CD4-positive, CD25-positive, alpha-beta regulatory T cell (primary cell): ENCODE results near the gene CSF3. TPM values are rescaled to one million over a fixed set of nuclear protein-coding genes. Genes with fewer than 3 reads are reported as not detected.
A peak's percentile ranks its signal among the peaks of the same experiment; 100 is the strongest.

Experiments used
- ATAC-seq, 2 donors: fragments of 150-1000 bp; cut with Tn5 transposase; one replicate each; pipeline ENCODE4 v1.10.0; 2021; ENCODE audit warnings: low read depth in 2 of 2, moderate number of reproducible peaks in 2 of 2, moderate library complexity in 1 of 2
- DNase-seq, 3 donors: peaks; one replicate each; pipeline versions ENCODE4 v3.0.0 to v3.0.0-alpha.2; 2012 to 2022; ENCODE audit warnings: mixed read lengths in 1 of 3
- H3K27ac ChIP-seq: one replicate; pipeline ENCODE4 v1.7.0; 2013; ENCODE audit warnings: mild to moderate bottlenecking, low read length; ENCODE audit not compliant: insufficient read depth, poor library complexity, severe bottlenecking
- H3K27me3 ChIP-seq: one replicate; pipeline ENCODE4 v1.7.0; 2013; ENCODE audit warnings: low read length; ENCODE audit not compliant: control insufficient read depth, insufficient read depth
- H3K36me3 ChIP-seq: one replicate; pipeline ENCODE4 v1.7.0; 2013; ENCODE audit warnings: mild to moderate bottlenecking, low read length, moderate library complexity; ENCODE audit not compliant: control insufficient read depth, insufficient read depth
- H3K4me1 ChIP-seq: 2 replicates; pipeline ENCODE4 v1.7.0; 2013; ENCODE audit warnings: mild to moderate bottlenecking, low read length; ENCODE audit not compliant: insufficient read depth, control insufficient read depth, poor library complexity, severe bottlenecking
- H3K4me3 ChIP-seq: one replicate; pipeline ENCODE4 v1.7.0; 2013; ENCODE audit warnings: low read depth, mild to moderate bottlenecking, low read length, moderate library complexity
- H3K9me3 ChIP-seq, 2 experiments: 1 replicate in 1 of 2; 2 replicates in 1 of 2; pipeline ENCODE4 v1.7.0; 2013; ENCODE audit warnings: low read length in 2 of 2, mild to moderate bottlenecking in 1 of 2, moderate library complexity in 1 of 2; ENCODE audit not compliant: control insufficient read depth in 2 of 2
- H3K27ac Mint-ChIP-seq, 3 donors: one replicate each; pipeline ENCODE4 v1.8.0; 2020 to 2022; ENCODE audit warnings: mild to moderate bottlenecking in 3 of 3, mixed read lengths in 3 of 3, moderate library complexity in 2 of 3
- H3K27me3 Mint-ChIP-seq: one replicate; pipeline ENCODE4 v1.8.0; 2022; ENCODE audit warnings: mild to moderate bottlenecking, mixed read lengths
- H3K36me3 Mint-ChIP-seq: one replicate; pipeline ENCODE4 v1.8.0; 2020; ENCODE audit warnings: mixed read lengths
- H3K4me1 Mint-ChIP-seq, 4 donors: one replicate each; pipeline ENCODE4 v1.8.0; 2020 to 2022; ENCODE audit warnings: mixed read lengths in 4 of 4, mild to moderate bottlenecking in 1 of 4
- H3K4me3 Mint-ChIP-seq, 4 donors: one replicate each; pipeline ENCODE4 v1.8.0; 2020 to 2022; ENCODE audit warnings: mild to moderate bottlenecking in 4 of 4, mixed read lengths in 4 of 4, moderate library complexity in 3 of 4
- H3K9me3 Mint-ChIP-seq, 7 donors: one replicate each; pipeline ENCODE4 v1.8.0; 2020 to 2022; ENCODE audit warnings: mixed read lengths in 7 of 7, mild to moderate bottlenecking in 3 of 7, moderate library complexity in 2 of 7
- polyA plus RNA-seq, 4 donors: library from polyadenylated mRNA; unstranded; fragments of 300-500 nt; fragmentation: Illumina TruSeq; gene quantifications; one replicate each; pipeline ENCODE4 v1.2.3, GENCODE V29; 2021
- total RNA-seq: library from RNA; stranded (reverse); gene quantifications from one replicate; pipeline ENCODE4 v1.2.3, GENCODE V29; 2022

The CSF3 gene, protein sequence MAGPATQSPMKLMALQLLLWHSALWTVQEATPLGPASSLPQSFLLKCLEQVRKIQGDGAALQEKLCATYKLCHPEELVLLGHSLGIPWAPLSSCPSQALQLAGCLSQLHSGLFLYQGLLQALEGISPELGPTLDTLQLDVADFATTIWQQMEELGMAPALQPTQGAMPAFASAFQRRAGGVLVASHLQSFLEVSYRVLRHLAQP
- total RNA-seq: not detected
- not detected for polyA plus RNA-seq

DNA sequence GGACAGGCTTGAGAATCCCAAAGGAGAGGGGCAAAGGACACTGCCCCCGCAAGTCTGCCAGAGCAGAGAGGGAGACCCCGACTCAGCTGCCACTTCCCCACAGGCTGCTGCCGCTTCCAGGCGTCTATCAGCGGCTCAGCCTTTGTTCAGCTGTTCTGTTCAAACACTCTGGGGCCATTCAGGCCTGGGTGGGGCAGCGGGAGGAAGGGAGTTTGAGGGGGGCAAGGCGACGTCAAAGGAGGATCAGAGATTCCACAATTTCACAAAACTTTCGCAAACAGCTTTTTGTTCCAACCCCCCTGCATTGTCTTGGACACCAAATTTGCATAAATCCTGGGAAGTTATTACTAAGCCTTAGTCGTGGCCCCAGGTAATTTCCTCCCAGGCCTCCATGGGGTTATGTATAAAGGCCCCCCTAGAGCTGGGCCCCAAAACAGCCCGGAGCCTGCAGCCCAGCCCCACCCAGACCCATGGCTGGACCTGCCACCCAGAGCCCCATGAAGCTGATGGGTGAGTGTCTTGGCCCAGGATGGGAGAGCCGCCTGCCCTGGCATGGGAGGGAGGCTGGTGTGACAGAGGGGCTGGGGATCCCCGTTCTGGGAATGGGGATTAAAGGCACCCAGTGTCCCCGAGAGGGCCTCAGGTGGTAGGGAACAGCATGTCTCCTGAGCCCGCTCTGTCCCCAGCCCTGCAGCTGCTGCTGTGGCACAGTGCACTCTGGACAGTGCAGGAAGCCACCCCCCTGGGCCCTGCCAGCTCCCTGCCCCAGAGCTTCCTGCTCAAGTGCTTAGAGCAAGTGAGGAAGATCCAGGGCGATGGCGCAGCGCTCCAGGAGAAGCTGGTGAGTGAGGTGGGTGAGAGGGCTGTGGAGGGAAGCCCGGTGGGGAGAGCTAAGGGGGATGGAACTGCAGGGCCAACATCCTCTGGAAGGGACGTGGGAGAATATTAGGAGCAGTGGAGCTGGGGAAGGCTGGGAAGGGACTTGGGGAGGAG lies at the start of gene CSF3:
Gene CSF3, plus strand, starts transcription at position 436 of the 993 bp plus-strand sequence. Its CDS starts 35 bp downstream, at position 471.
- no peak within 1 kb of the TSS for H3K4me3 ChIP-seq

DNA sequence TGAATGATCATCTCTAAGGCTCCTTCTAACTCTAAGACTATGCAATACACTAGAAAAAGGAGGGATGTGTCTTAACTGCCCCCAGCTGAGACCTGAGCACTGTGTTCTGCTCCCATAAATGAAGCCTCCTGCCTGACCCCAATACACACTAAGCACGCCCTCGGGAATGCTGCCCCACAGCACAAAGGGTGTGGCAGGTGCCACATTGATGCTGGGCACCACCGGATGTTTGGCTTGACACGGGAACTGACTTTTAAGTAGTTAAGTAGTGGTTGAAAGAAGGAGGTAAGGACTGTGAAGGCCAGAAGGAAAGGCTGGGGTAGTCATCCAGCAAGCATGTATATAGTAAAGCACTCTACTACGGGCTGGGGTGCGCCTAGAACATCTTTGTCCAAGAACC lies 48.5 kb upstream of the CSF3 start:
- ATAC-seq (no peak), DNase-seq (no peak)
- Mint-ChIP-seq H3K4me1 (peaks cover 5 to 27% (median 20%) of the 10 kb centered on the region in 4 donors), H3K9me3 (peaks cover 0 to 3% (median 0%) of the 10 kb centered on the region in 7 donors), H3K27me3 (peaks cover 24% of the 10 kb centered on the region), H3K36me3 (peaks cover 18% of the 10 kb centered on the region), H3K27ac (peak overlapping the region in 2 of 3 donors; percentile 60 to 61), H3K4me3 (no peak overlapping the region)
- no peaks in the 10 kb centered on the region for H3K27me3 ChIP-seq
- H3K27ac ChIP-seq: no peak overlapping the region
- H3K4me1 ChIP-seq: peaks cover 17% of the 10 kb centered on the region
- H3K36me3 ChIP-seq: no peaks in the 10 kb centered on the region
- H3K9me3 ChIP-seq: no peaks in the 10 kb centered on the region
- H3K4me3 ChIP-seq: no peak overlapping the region

More for the DNA sequence above, at the start of gene CSF3:
- H3K9me3 ChIP-seq: no peaks in the 10 kb centered on the region
- H3K36me3 ChIP-seq: peaks cover 15% of the 10 kb centered on the region
- H3K27ac Mint-ChIP-seq: no peak within 1 kb of the TSS
- H3K9me3 Mint-ChIP-seq: peaks cover 0 to 1% (median 0%) of the 10 kb centered on the region in 7 donors
- no peak within 1 kb of the TSS for H3K27ac ChIP-seq
- H3K27me3 Mint-ChIP-seq: peaks cover 3% of the 10 kb centered on the region
- peaks cover 5% of the 10 kb centered on the region for H3K36me3 Mint-ChIP-seq
- peaks cover 1% of the 10 kb centered on the region for H3K4me1 ChIP-seq
- DNase-seq: no peak
- ATAC-seq: no peak
- H3K27me3 ChIP-seq: no peaks in the 10 kb centered on the region
- H3K4me3 Mint-ChIP-seq: no peak within 1 kb of the TSS
- peaks cover 0 to 14% (median 4%) of the 10 kb centered on the region in 4 donors for H3K4me1 Mint-ChIP-seq

DNA sequence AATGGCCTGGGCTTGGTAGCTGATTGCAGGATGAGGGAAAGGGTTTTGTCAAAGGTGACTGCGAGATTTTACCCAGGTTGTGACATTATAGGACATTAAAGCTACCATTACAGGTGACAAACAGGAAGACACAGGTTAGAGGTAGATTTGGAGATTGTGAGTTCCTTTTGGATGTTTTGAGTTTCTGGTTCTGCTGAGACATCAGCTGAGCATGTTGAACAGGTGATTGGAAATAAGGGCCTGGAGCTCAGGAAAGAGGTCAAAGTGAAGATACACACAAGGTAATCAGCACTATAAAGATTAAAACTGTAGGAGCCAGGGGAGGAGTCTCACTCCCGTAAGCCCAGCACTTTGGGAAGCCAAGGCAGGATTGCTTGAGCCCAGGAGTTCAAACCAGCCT lies 46.5 kb upstream of the CSF3 start:
- DNase-seq (no peak), ATAC-seq (no peak)
- peaks cover 4 to 8% (median 7%) of the 10 kb centered on the region in 4 donors for H3K4me1 Mint-ChIP-seq
- Histone ChIP-seq H3K9me3 (no peaks in the 10 kb centered on the region), H3K27ac (no peak overlapping the region), H3K27me3 (no peaks in the 10 kb centered on the region), H3K4me3 (no peak overlapping the region), H3K4me1 (peaks cover 3% of the 10 kb centered on the region), H3K36me3 (no peaks in the 10 kb centered on the region)
- no peak overlapping the region for H3K27ac Mint-ChIP-seq
- peaks cover 0 to 3% (median 0%) of the 10 kb centered on the region in 7 donors for H3K9me3 Mint-ChIP-seq
- peaks cover 18% of the 10 kb centered on the region for H3K36me3 Mint-ChIP-seq
- H3K4me3 Mint-ChIP-seq: no peak overlapping the region
- peaks cover 38% of the 10 kb centered on the region for H3K27me3 Mint-ChIP-seq

DNA sequence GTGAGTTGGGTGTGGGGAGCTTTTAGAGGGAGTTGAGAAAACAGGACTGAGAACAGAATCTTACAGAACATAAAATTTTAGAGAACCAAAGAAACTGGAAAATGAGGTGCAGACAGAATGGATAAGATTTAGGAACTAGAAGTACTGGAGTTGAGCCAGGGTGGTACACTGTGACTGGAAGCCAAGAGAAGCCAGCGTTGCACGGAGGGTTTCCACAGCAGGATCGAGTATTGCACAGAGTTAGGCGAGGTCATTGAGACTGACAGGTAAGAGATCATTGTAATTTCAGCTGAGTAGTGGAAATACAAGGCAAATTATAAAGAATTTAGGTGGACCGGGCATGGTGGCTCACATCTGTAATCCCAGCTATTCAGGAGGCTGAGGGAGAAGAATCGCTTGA lies 45.9 kb upstream of the CSF3 start:
- Histone ChIP-seq H3K9me3 (no peaks in the 10 kb centered on the region), H3K4me1 (no peaks in the 10 kb centered on the region), H3K4me3 (no peak overlapping the region), H3K27ac (no peak overlapping the region), H3K27me3 (no peaks in the 10 kb centered on the region), H3K36me3 (no peaks in the 10 kb centered on the region)
- H3K27ac Mint-ChIP-seq: no peak overlapping the region
- H3K4me3 Mint-ChIP-seq: no peak overlapping the region
- H3K9me3 Mint-ChIP-seq: peaks cover 0 to 3% (median 0%) of the 10 kb centered on the region in 7 donors
- ATAC-seq: no peak
- H3K4me1 Mint-ChIP-seq: peaks cover 0 to 5% (median 2%) of the 10 kb centered on the region in 4 donors
- peaks cover 18% of the 10 kb centered on the region for H3K36me3 Mint-ChIP-seq
- H3K27me3 Mint-ChIP-seq: peaks cover 33% of the 10 kb centered on the region
- no peak for DNase-seq

DNA sequence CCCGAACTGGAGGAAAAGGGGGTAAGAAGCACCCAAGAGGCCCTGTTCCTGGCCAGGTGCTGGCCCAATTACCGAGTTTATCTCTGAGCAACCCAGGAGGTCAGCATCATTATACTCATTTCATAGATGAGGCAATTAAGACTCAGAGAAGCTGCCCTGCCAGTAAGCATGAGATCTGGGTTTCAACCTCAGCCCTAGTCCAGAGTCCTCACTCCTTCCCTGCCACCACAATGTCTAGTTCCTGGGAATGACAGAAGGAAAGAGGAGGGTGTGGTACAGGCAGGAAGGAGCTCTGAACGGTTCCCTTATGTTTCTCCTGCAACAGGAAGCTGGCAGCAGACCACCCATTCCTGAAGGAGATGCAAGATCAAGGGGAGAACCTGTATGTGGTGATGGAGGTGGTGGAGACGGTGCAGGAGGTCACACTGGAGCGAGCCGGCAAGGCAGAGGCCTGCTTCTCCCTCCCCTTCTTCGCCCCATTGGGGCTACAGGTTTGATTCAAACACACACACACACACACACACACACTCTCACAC lies 45.0 kb upstream of the CSF3 start:
- H3K27me3 Mint-ChIP-seq: peaks cover 33% of the 10 kb centered on the region
- H3K36me3 Mint-ChIP-seq: peaks cover 18% of the 10 kb centered on the region
- H3K4me1 Mint-ChIP-seq: peaks cover 0 to 5% (median 2%) of the 10 kb centered on the region in 4 donors
- DNase-seq (no peak), ATAC-seq (no peak)
- H3K36me3 ChIP-seq: no peaks in the 10 kb centered on the region
- no peaks in the 10 kb centered on the region for H3K27me3 ChIP-seq
- H3K9me3 Mint-ChIP-seq: peaks cover 0 to 3% (median 0%) of the 10 kb centered on the region in 7 donors
- no peak overlapping the region for H3K4me3 ChIP-seq
- H3K9me3 ChIP-seq: no peaks in the 10 kb centered on the region
- no peak overlapping the region for H3K27ac ChIP-seq
- no peaks in the 10 kb centered on the region for H3K4me1 ChIP-seq
- no peak overlapping the region for H3K4me3 Mint-ChIP-seq
- no peak overlapping the region for H3K27ac Mint-ChIP-seq

DNA sequence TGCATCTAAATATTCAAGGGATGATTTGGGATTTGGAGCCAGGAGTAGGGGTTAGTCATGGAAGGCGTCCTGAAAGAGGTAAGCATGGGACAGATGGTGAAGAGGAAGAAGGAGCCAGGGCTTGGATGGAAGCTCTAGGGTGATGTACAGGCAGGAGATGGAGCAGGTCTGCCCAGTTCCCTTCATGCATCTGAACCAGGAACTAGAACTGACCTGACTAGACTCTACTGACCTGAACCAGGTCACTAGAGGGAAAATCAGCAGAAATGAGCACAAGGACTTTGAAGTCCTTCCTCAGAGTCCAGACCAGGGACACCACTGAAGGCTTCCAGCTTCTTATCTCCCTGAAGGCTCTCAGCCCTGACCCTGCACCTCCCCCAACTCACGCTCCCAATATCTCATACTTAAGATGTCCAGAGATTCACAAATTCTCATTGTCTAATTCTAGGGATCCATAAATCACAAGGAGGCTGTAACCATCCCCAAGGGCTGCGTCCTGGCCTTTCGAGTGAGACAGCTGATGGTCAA lies 44.1 kb upstream of the CSF3 start:
- ATAC-seq (no peak), DNase-seq (no peak)
- no peaks in the 10 kb centered on the region for H3K36me3 ChIP-seq
- H3K4me3 Mint-ChIP-seq: no peak overlapping the region
- no peaks in the 10 kb centered on the region for H3K9me3 ChIP-seq
- no peak overlapping the region for H3K27ac ChIP-seq
- peaks cover 0 to 5% (median 2%) of the 10 kb centered on the region in 4 donors for H3K4me1 Mint-ChIP-seq
- no peak overlapping the region for H3K4me3 ChIP-seq
- H3K27me3 ChIP-seq: no peaks in the 10 kb centered on the region
- no peaks in the 10 kb centered on the region for H3K4me1 ChIP-seq
- peaks cover 33% of the 10 kb centered on the region for H3K27me3 Mint-ChIP-seq
- no peak overlapping the region for H3K27ac Mint-ChIP-seq
- H3K9me3 Mint-ChIP-seq: peaks cover 0 to 3% (median 0%) of the 10 kb centered on the region in 7 donors
- H3K36me3 Mint-ChIP-seq: peaks cover 18% of the 10 kb centered on the region

DNA sequence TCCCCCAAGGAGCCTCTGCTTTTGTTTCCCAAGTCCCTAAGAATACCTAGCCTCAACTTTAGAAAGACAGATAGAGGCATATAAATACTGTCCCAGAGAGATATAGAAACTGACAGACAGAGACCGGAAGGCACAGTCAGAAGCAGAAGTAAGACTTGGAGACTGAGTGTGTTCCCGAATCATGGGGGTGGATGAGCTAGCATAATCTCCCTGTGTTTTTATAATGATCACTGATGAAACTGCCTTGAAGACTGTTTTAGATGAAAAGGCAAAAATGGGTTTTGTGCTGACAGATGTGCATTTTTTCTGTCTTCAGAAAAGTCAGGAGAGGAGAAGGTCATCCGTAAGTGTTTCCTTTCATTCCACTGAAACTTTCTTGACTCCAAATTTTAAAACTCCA lies 43.0 kb upstream of the CSF3 start:
- H3K4me1 Mint-ChIP-seq: peaks cover 0 to 5% (median 2%) of the 10 kb centered on the region in 4 donors
- Histone ChIP-seq H3K27me3 (no peaks in the 10 kb centered on the region), H3K36me3 (no peaks in the 10 kb centered on the region), H3K4me3 (no peak overlapping the region), H3K27ac (no peak overlapping the region), H3K4me1 (no peaks in the 10 kb centered on the region), H3K9me3 (no peaks in the 10 kb centered on the region)
- no peak overlapping the region for H3K27ac Mint-ChIP-seq
- H3K27me3 Mint-ChIP-seq: peaks cover 33% of the 10 kb centered on the region
- ATAC-seq (no peak), DNase-seq (no peak)
- H3K9me3 Mint-ChIP-seq: peaks cover 0 to 3% (median 0%) of the 10 kb centered on the region in 7 donors
- H3K4me3 Mint-ChIP-seq: no peak overlapping the region
- H3K36me3 Mint-ChIP-seq: peaks cover 15% of the 10 kb centered on the region
